ENCODE results near the gene LARGE1. TPM values are rescaled to one million over a fixed set of nuclear protein-coding genes. Genes with fewer than 3 reads are reported as not detected.

Gene LARGE1
- total RNA-seq, 2 donors from 2014 or later: 29.5 to 42.1 TPM

GRCh38 chr22:33669746-33670145 lies 250.5 kb downstream of the LARGE1 start:
- TF ChIP-seq, protein P1, sequence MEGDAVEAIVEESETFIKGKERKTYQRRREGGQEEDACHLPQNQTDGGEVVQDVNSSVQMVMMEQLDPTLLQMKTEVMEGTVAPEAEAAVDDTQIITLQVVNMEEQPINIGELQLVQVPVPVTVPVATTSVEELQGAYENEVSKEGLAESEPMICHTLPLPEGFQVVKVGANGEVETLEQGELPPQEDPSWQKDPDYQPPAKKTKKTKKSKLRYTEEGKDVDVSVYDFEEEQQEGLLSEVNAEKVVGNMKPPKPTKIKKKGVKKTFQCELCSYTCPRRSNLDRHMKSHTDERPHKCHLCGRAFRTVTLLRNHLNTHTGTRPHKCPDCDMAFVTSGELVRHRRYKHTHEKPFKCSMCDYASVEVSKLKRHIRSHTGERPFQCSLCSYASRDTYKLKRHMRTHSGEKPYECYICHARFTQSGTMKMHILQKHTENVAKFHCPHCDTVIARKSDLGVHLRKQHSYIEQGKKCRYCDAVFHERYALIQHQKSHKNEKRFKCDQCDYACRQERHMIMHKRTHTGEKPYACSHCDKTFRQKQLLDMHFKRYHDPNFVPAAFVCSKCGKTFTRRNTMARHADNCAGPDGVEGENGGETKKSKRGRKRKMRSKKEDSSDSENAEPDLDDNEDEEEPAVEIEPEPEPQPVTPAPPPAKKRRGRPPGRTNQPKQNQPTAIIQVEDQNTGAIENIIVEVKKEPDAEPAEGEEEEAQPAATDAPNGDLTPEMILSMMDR (IDR thresholded peaks at IDR 0.05): no peak
- DNase-seq (ENCODE audit: low spot score): no peak
- no peaks in the 10 kb centered on the region for H3K9me3 ChIP-seq
- no peaks in the 10 kb centered on the region for H3K27me3 ChIP-seq (replicated peaks; ENCODE audit: insufficient read depth)
- H3K27ac ChIP-seq: no peak overlapping the region
- no peak overlapping the region for H3K4me3 ChIP-seq
- no peak for ATAC-seq (ENCODE audit: insufficient number of reproducible peaks, low FRiP score, low read depth)
- peaks cover 8 to 20% of the 10 kb centered on the region in 2 donors for H3K4me1 ChIP-seq (ENCODE audit: control insufficient read depth in 1 of 2, low read depth in 2 of 2)
- no peaks in the 10 kb centered on the region for H3K36me3 ChIP-seq

GRCh38 chr22:33666961-33667619 lies 253.2 kb downstream of the LARGE1 start:
- H3K9me3 ChIP-seq: no peaks in the 10 kb centered on the region
- H3K27ac ChIP-seq: no peak overlapping the region
- no peaks in the 10 kb centered on the region for H3K36me3 ChIP-seq
- H3K27me3 ChIP-seq (replicated peaks; ENCODE audit: insufficient read depth): no peaks in the 10 kb centered on the region
- H3K4me1 ChIP-seq (ENCODE audit: control insufficient read depth in 1 of 2, low read depth in 2 of 2): peaks cover 8 to 20% of the 10 kb centered on the region in 2 donors
- TF ChIP-seq, protein P1 (IDR thresholded peaks at IDR 0.05): no peak
- no peak overlapping the region for H3K4me3 ChIP-seq
- DNase-seq (ENCODE audit: low spot score) (no peak), ATAC-seq (ENCODE audit: insufficient number of reproducible peaks, low FRiP score, low read depth) (no peak)

DNA sequence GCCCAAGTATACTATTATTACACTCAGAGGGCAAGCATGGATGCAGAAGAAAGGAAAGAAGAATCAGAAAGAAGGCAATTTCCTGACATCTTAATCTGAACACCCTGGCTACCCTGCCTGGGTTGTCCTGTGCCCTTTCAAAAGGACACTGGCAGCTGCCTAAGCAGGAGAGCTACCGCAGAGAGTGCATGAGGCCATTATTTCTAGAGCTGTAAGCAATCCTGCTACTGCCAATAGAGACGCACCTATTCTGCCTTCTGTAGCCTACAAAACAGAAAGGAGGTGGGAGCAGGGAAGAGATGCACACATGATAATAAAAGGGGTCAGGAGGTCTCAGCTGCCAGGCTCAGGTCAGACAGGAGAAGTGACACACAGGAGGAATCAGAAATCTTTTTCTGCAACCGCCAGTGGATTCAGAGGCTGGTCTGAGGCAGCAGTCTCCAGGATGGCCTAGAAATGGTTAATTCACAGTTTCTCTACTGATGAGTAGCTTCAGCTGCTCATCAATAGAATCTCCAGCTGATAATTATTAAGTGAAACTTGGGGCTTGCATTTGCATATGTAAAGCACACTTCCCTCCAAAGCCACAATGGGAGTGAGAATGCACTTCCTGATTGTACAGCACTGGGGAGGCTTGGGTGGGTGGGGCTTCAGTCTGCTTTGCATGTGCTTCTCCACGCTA lies 253.9 kb downstream of the LARGE1 start:
- H3K27me3 ChIP-seq (replicated peaks; ENCODE audit: insufficient read depth): no peaks in the 10 kb centered on the region
- no peak for DNase-seq (ENCODE audit: low spot score)
- peaks cover 8 to 20% of the 10 kb centered on the region in 2 donors for H3K4me1 ChIP-seq (ENCODE audit: control insufficient read depth in 1 of 2, low read depth in 2 of 2)
- H3K4me3 ChIP-seq: no peak overlapping the region
- no peaks in the 10 kb centered on the region for H3K9me3 ChIP-seq
- no peak for ATAC-seq (ENCODE audit: insufficient number of reproducible peaks, low FRiP score, low read depth)
- H3K27ac ChIP-seq: no peak overlapping the region
- no peaks in the 10 kb centered on the region for H3K36me3 ChIP-seq
- TF ChIP-seq, protein P1 (IDR thresholded peaks at IDR 0.05): no peak

DNA sequence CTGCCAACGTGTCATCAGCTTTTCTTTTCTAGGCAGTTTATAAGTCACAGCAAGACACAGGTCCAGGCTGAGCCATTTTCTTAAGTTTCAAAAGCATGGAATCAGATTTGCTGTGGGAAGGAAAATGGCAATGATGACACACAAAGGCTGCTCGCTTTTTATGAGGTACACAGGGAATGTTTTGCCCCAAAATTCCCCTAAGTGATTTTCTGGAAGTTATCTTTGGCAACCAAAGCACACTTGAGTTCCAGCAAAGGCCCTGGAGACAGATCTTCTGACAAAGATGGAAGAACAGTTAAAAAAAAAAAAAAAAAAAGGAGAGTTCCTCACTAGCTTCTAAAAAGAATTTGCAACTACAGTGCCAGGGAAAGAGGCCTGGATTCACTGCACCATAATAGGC lies 260.8 kb downstream of the LARGE1 start:
- no peaks in the 10 kb centered on the region for H3K36me3 ChIP-seq
- H3K4me1 ChIP-seq (ENCODE audit: control insufficient read depth in 1 of 2, low read depth in 2 of 2): peaks cover 0 to 14% of the 10 kb centered on the region in 2 donors
- no peak overlapping the region for H3K4me3 ChIP-seq
- ATAC-seq (ENCODE audit: insufficient number of reproducible peaks, low FRiP score, low read depth) (no peak), DNase-seq (ENCODE audit: low spot score) (no peak)
- H3K27ac ChIP-seq: no peak overlapping the region
- H3K9me3 ChIP-seq: no peaks in the 10 kb centered on the region
- no peaks in the 10 kb centered on the region for H3K27me3 ChIP-seq (replicated peaks; ENCODE audit: insufficient read depth)
- TF ChIP-seq, protein P1 (IDR thresholded peaks at IDR 0.05): no peak

GRCh38 chr22:33658775-33659174 lies 261.5 kb downstream of the LARGE1 start:
- Histone ChIP-seq H3K4me1 (ENCODE audit: control insufficient read depth in 1 of 2, low read depth in 2 of 2) (peaks cover 0 to 14% of the 10 kb centered on the region in 2 donors), H3K4me3 (no peak overlapping the region), H3K36me3 (no peaks in the 10 kb centered on the region), H3K27me3 (replicated peaks; ENCODE audit: insufficient read depth) (no peaks in the 10 kb centered on the region), H3K27ac (no peak overlapping the region), H3K9me3 (no peaks in the 10 kb centered on the region)
- ATAC-seq (ENCODE audit: insufficient number of reproducible peaks, low FRiP score, low read depth) (no peak), DNase-seq (ENCODE audit: low spot score) (no peak)
- TF ChIP-seq, protein P1 (IDR thresholded peaks at IDR 0.05): no peak
